ENCODE measurements around the gene CDCA5.
A peak's percentile ranks its signal among the peaks of the same experiment; 100 is the strongest.

Gene CDCA5, protein sequence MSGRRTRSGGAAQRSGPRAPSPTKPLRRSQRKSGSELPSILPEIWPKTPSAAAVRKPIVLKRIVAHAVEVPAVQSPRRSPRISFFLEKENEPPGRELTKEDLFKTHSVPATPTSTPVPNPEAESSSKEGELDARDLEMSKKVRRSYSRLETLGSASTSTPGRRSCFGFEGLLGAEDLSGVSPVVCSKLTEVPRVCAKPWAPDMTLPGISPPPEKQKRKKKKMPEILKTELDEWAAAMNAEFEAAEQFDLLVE

DNA sequence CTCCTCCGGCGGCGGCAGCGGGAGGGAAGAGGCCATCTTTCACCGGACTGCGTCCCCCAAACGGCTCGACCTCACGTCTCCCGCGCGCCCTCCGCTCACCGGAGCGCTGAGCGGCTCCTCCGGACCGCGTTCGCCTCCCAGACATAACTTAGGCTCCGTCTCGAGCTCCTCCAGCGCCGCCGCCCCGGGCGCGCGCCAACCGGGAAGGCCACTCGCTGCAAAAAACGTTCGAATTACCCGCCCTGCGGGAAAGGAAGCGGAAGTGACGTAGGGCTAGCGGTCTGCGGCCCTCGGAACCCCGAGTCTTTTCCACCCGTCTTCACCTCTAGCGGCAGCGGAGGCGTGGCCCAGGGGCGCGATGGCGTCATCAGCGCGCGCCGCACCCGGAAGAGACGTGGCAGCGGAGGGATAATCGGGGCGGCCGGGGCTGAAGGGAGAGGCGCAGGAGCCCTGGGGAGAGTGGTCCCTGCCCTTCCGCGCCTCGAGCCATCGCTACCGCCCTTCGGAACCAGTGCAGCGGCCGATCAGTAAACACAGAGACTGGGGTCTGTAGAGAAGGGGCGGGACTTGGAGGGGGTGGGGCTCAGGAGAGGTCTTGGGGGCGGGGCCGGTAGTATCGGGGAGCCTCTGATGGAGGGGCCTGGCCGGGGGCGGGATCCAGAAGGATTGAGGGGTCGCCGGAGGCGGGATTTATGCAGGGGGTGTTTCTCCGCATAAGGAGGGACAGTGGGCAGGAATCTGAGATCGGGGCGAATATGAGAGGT lies at the start of gene CDCA5, which contains the start of gene ZFPL1:
Gene CDCA5 (minus strand): TSS at position 207 of the 764 bp plus-strand sequence. CDS start 62 bp downstream, at position 145.
Gene ZFPL1 (plus strand): TSS at position 389 of the 764 bp plus-strand sequence. CDS start 477 bp downstream, outside the sequence.
- peak; percentile 96 for DNase-seq

GRCh38 chr11:65132988-65133700 lies 49.3 kb upstream of the CDCA5 start:
- DNase-seq = peak; percentile 71

GRCh38 chr11:65132238-65132987 lies 48.6 kb upstream of the CDCA5 start:
- DNase-seq = peak; percentile 63

DNA sequence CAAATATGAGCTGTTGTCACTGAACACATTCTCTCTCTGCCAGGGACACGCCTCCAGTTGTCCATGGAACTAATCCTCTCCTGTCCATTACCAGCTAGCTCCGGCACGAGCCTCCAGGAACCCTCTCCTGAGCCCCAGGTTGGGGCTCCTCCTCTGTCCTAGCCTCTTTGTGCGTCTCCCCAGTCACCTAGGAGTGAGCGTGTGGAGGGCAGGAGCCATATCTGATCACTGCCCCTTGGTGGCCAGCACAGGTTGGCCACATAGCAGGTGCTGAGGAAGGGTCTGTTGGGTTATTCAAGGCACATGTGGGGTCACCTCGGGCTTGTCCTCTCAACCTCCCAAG lies 48.0 kb upstream of the CDCA5 start:
- no peak for DNase-seq

- DNase-seq = no peak
These were observed 47.6 kb upstream of the CDCA5 start for GRCh38 chr11:65131417-65131776.

- DNase-seq = no peak
These were observed 47.0 kb upstream of the CDCA5 start for GRCh38 chr11:65130631-65131416.

DNA sequence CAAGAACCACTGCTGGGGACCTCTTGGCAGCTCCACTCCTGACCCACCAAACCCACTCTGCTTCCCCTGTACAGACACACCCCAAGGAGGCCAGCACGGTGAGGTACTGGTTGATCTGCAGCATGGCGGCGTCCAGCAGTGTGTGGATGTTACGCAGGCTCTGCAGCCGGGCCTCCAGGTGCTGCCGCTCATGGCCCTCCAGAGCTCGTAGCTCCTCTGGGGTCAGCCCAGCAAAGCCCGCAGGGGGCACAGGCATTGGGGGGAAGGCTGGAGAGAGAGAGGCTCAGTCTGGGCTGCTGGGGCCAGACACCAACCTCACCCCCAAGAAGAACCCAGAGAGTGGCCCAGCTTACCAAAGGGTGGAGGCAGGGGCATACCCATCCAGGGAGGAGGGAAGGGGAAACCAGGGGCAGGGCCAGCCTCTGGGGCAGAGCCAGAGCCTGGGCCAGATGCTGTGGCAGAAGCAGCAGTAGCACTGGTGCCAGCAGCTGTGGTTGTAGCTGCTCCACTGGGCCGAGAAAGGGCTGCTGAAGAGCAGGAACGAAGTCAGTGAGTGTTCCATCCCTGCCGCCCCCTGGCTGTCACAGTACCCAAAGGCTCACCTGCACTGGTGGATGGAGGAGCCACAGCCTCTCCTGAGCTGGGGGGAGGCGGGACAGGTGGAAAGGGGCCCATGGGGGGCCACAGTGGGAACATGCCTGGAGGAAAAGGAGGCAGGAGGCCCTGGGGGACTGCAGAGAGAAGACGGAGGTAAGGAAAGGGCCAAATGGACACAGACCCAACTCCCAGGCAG lies 46.0 kb upstream of the CDCA5 start:
- DNase-seq = peak; percentile 37

- no peak for DNase-seq
These were observed 44.6 kb upstream of the CDCA5 start for GRCh38 chr11:65128182-65129145.

DNA sequence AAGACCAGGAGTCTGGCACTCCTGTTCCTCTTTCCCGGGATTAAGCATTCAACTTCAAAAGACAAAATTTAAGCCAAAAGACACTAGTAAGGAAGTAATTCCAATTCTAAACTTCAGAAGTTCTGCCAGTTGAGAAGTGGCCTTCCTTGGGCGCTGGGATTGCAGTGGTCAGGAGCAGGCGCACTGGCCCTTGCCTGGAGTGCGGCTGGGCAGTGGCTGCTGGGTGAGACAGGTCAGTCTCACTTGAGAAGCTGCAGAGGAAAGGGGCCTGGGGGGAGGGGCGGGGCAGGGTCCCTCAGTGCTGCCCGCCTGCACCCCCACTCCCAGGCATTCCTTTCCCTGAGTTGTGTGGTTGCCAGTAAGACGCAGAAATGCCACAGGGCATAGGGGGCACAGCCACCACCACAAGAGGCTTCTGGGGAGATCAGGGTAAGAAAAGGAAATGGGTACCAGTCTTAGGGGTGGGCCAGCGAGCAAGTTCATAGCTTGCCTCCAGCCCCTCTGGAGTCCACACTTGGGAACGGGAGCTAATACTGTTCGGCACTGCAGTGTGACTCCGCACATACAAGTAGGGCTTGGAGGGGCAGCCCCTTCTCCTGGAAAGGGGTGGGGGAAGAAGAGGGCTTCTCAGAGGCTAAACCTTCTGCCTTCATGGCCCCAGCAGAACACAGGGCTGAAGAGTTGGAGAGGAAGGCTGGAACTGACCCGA lies 43.8 kb upstream of the CDCA5 start:
- no peak for DNase-seq

GRCh38 chr11:65126624-65127274 lies 42.9 kb upstream of the CDCA5 start:
- DNase-seq = no peak

- no peak for DNase-seq
These were observed 41.6 kb upstream of the CDCA5 start for GRCh38 chr11:65125197-65126056.

DNA sequence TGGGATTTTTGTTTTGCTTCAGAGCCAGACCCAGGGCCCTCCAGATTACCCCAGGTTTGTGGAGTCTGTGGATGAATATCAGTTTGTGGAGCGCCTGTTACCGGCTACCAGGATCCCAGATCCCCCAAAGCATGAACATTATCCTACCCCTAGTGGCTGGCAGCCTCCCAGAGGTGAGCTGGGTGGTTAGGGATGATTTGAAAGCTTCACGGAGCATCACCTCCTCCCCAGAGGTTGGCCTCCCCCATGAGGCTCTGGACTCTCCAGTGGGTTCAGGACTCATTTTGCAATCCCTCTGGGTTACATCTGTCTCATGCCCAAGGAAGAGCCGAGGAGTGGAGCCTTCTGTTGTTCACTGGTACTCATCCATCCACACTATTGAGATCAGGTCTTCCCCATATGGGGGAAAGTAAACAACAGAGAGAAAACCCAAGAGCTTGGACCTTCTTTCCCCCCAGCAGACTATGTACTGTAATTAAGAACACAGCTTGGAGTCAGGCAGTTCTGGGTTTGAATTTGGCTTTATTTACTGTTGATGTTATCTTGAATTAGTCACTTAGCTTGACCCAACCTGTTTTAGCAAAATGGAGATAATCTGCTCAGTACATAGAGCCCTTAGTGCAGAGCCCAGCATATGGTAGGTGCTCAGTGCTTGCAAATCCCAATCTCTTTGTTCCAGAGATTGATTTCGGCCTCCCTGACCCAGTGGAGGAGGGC lies 40.8 kb upstream of the CDCA5 start:
- no peak for DNase-seq

DNA sequence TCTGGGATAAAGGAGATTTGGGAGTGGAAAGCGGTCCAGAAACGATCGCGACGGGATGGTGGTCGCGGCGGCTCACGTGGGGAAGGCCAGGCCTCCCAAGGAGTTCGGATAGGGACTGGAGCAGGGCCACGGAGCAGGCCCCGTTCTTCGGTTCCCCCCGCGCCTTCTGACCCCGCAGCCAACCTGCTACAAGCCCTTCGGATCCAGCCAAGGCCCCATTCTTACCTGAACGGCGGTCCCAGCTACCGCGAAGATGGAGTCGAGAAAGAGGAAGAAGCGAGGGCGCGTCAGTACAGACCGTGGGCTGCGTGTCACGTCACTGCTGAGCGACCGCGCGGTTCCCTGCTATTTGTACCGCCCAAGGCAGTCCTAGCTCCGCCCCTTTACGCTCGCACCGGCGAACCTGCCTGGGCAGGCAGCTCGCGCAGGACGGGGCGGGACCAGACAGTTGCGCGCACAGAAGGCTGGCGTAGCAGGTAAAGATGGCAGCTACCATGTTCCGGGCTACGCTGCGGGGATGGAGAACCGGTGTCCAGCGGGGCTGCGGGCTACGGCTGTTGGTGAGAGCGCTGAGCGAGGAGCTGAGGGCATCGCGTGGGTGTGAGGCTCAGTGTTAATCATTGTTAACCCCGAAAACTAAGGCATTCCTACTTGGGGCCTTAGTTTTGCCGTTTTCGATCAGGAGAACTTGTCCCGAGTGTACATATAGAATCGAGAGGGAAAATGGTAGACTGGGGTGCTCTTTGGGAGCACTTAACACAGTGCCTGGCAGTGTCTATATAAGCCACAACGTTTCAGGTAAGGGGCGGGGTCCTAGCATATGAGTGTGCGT lies 38.2 kb upstream of the CDCA5 start, which contains the start of the genes FAU and MRPL49:
Gene FAU (minus strand): TSS at position 270 of the 832 bp plus-strand sequence. CDS start 321 bp downstream, outside the sequence.
Gene MRPL49 (plus strand): TSS at position 457 of the 832 bp plus-strand sequence. CDS start 26 bp downstream, at position 483.
- DNase-seq = peak; percentile 99

- DNase-seq = peak; percentile 44
These were observed 37.6 kb upstream of the CDCA5 start for GRCh38 chr11:65121447-65121864.

- DNase-seq = no peak
These were observed 37.0 kb upstream of the CDCA5 start for GRCh38 chr11:65120831-65121230.

DNA sequence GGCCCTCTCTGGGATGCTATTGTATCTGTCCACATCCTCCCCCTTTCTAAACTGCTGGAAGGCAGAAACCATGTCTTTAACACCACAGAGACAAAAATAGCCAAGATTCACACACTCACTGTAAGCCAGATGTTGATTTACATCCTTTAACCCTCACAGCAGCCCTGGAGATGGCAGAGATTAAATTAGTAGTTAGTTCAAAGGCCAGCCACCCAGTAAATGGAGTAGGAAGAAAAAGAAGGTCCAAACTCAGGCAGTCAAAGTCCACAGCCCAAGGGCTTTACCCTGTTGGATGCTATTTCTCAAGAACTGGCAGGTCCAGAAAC lies 35.8 kb upstream of the CDCA5 start:
- DNase-seq = no peak
